GM12878 (cell line): Measurements from ENCODE around the gene SOST.

Source experiments
- ATF7 ChIP-seq: fragments of 450-650 bp; IDR thresholded peaks from 2 replicates; pipeline ENCODE4 v1.6.1; 2016; ENCODE audit warnings: low read depth, mild to moderate bottlenecking
- GABPA ChIP-seq: IDR thresholded peaks from 2 replicates; pipeline ENCODE4 v1.6.1; 2014; ENCODE audit warnings: antibody characterized with exemption, low read depth, mild to moderate bottlenecking, inconsistent platforms
- LARP7 ChIP-seq: fragments of 450-650 bp; IDR thresholded peaks from 2 replicates; pipeline ENCODE4 v1.6.1; 2017; ENCODE audit warnings: mild to moderate bottlenecking
- PML ChIP-seq: IDR thresholded peaks from 2 replicates; pipeline ENCODE4 v1.6.1; 2012; ENCODE audit warnings: low read length, inconsistent platforms
- POLR2A ChIP-seq: IDR thresholded peaks from 2 replicates; pipeline ENCODE4 v1.6.1; 2011; ENCODE audit warnings: low read depth, mild to moderate bottlenecking, low read length
- REST ChIP-seq: IDR thresholded peaks from 2 replicates; pipeline ENCODE4 v1.6.1; 2012; ENCODE audit warnings: mild to moderate bottlenecking, low read depth, low read length
- RFX5 ChIP-seq: IDR thresholded peaks from 2 replicates; pipeline ENCODE4 v1.6.1; 2011; ENCODE audit warnings: low read depth, low read length, improper control_type of control experiment
- SMARCA5 ChIP-seq: fragments of 450-650 bp; IDR thresholded peaks from 2 replicates; pipeline ENCODE4 v1.6.1; 2017; ENCODE audit warnings: mild to moderate bottlenecking
- SMC3 ChIP-seq: IDR thresholded peaks from 2 replicates; pipeline ENCODE4 v1.6.1; 2011; ENCODE audit warnings: low read length, improper control_type of control experiment, borderline replicate concordance
- SP1 ChIP-seq: IDR thresholded peaks from one replicate; pipeline ENCODE4 v1.6.1; 2011; ENCODE audit warnings: low read depth, low read length
- SPI1 ChIP-seq: IDR thresholded peaks from 2 replicates; pipeline ENCODE4 v1.6.1; 2011; ENCODE audit warnings: low read depth, mild to moderate bottlenecking, low read length, moderate library complexity, borderline replicate concordance; ENCODE audit not compliant: insufficient read depth
- TCF12 ChIP-seq: IDR thresholded peaks from 2 replicates; pipeline ENCODE4 v1.6.1; 2011; ENCODE audit warnings: low read depth, mild to moderate bottlenecking, low read length

GRCh38 chr17:43769426-43769825, 10.8 kb upstream of the SOST start:
- TF ChIP-seq SMC3 (no peak), TCF12 (no peak), REST (no peak), PML (no peak), POLR2A (no peak), SMARCA5 (no peak), SPI1 (no peak), LARP7 (no peak), ATF7 (no peak), SP1 (no peak), RFX5 (no peak), GABPA (no peak)
